OCI-LY1 (cell line): Measurements from ENCODE around the gene FAM221A.

Experiments used
- H2AFZ ChIP-seq: fragments of 200-600 bp; sonication (generic), shearing (Covaris generic); 2 replicates; pipeline ENCODE4 v1.6.0; 2014; ENCODE audit warnings: antibody characterized with exemption, mild to moderate bottlenecking, low read length
- H3F3A ChIP-seq: fragments of 200-600 bp; sonication (generic), shearing (Covaris generic); 2 replicates; pipeline ENCODE4 v1.6.0; 2014; ENCODE audit warnings: mild to moderate bottlenecking, antibody characterized with exemption, low read length, moderate library complexity; ENCODE audit not compliant: insufficient read depth
- H3K27ac ChIP-seq: fragments of 200-600 bp; sonication (generic); 2 replicates; pipeline ENCODE4 v1.5.1; 2014; ENCODE audit warnings: low read length, mixed run types, mild to moderate bottlenecking, low read depth; ENCODE audit not compliant: poor library complexity, severe bottlenecking
- H3K27me3 ChIP-seq: fragments of 200-600 bp; sonication (generic); 2 replicates; pipeline ENCODE4 v1.6.0; 2014; ENCODE audit warnings: antibody characterized with exemption, mild to moderate bottlenecking, low read length, moderate library complexity; ENCODE audit not compliant: insufficient read depth
- H3K36me3 ChIP-seq: fragments of 200-600 bp; sonication (generic); 2 replicates; pipeline ENCODE4 v1.6.1; 2014; ENCODE audit warnings: mild to moderate bottlenecking, antibody characterized with exemption, low read length, moderate library complexity, mixed read lengths; ENCODE audit not compliant: insufficient read depth
- H3K4me1 ChIP-seq: fragments of 200-600 bp; sonication (generic); 2 replicates; pipeline ENCODE4 v1.5.1; 2014; ENCODE audit warnings: mild to moderate bottlenecking, low read length, moderate library complexity; ENCODE audit not compliant: insufficient read depth, severe bottlenecking
- H3K4me2 ChIP-seq: fragments of 200-600 bp; sonication (generic), shearing (Covaris generic); 2 replicates; pipeline ENCODE4 v1.6.1; 2014; ENCODE audit warnings: low read length
- H3K4me3 ChIP-seq: fragments of 200-600 bp; sonication (generic); 2 replicates; pipeline ENCODE4 v1.5.1; 2014; ENCODE audit warnings: low read length, low read depth, mild to moderate bottlenecking, mixed read lengths; ENCODE audit not compliant: poor library complexity, severe bottlenecking
- H3K79me2 ChIP-seq: fragments of 200-600 bp; shearing (Covaris generic); 2 replicates; pipeline ENCODE4 v1.6.1; 2016; ENCODE audit warnings: mixed run types, low read length, mixed read lengths; ENCODE audit not compliant: insufficient read depth
- H3K9ac ChIP-seq: fragments of 200-600 bp; sonication (generic), shearing (Covaris generic); 2 replicates; pipeline ENCODE4 v1.6.1; 2014; ENCODE audit warnings: mild to moderate bottlenecking, low read length, mixed read lengths
- H3K9me2 ChIP-seq: fragments of 200-600 bp; sonication (generic), shearing (Covaris generic); 2 replicates; pipeline ENCODE4 v1.6.1; 2014; ENCODE audit warnings: low read depth, mild to moderate bottlenecking, low read length, mixed read lengths
- H3K9me3 ChIP-seq: fragments of 200-600 bp; shearing (Covaris generic); 2 replicates; pipeline ENCODE4 v1.6.1; 2014; ENCODE audit warnings: low read length, mixed read lengths
- H4K20me1 ChIP-seq: fragments of 200-600 bp; sonication (generic), shearing (Covaris generic); 2 replicates; pipeline ENCODE4 v1.6.0; 2016; ENCODE audit warnings: mild to moderate bottlenecking, low read length; ENCODE audit not compliant: insufficient read depth
- EZH2 ChIP-seq: fragments of 200-600 bp; sonication (generic), shearing (Covaris generic); IDR thresholded peaks from 2 replicates; pipeline ENCODE4 v1.8.0; 2017; ENCODE audit warnings: borderline replicate concordance, mixed run types, mild to moderate bottlenecking, antibody characterized with exemption, low read length, moderate library complexity, mixed read lengths
- TF ChIP-seq, protein P1 (sequence below): fragments of 200-600 bp; sonication (generic), shearing (Covaris generic); IDR thresholded peaks from 2 replicates; pipeline ENCODE4 v1.5.1; 2017; ENCODE audit warnings: mild to moderate bottlenecking, antibody characterized with exemption, low read length, moderate library complexity, mixed read lengths

The FAM221A gene

DNA sequence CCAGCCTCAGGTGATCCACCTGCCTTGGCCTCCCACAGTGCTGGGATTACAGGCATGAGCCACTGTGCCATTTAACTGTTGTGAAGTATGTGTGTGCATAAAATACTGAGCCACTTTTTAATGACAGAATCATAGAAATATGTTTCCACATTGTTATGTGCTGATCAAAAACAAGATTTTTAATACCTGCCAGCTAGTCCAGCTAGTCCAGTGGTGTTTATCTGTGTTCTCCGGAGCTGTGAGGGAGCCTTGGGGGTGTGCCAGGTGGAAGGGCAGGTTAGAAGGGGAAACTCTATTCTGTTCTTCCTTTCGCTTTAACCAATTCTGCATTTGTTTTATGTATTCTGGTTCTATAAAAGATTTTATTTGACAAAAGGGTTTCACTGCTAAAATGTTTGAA is 7.0 kb downstream of the FAM221A start:
- Histone ChIP-seq H3K27me3 (no peaks in the 10 kb centered on the region), H3K9me2 (no peaks in the 10 kb centered on the region), H3K27ac (no peak overlapping the region), H4K20me1 (no peaks in the 10 kb centered on the region), H3K4me2 (no peak overlapping the region), H3K4me1 (peaks cover 10% of the 10 kb centered on the region), H3F3A (peaks cover 7% of the 10 kb centered on the region; the same call in 1 of the 2 replicates), H3K9me3 (no peaks in the 10 kb centered on the region), H3K36me3 (peaks cover 28% of the 10 kb centered on the region), H3K9ac (no peak overlapping the region), H3K4me3 (no peak overlapping the region), H2AFZ (no peak overlapping the region), H3K79me2 (no peaks in the 10 kb centered on the region)
- TF ChIP-seq EZH2 = no peak
- TF ChIP-seq, protein P1, sequence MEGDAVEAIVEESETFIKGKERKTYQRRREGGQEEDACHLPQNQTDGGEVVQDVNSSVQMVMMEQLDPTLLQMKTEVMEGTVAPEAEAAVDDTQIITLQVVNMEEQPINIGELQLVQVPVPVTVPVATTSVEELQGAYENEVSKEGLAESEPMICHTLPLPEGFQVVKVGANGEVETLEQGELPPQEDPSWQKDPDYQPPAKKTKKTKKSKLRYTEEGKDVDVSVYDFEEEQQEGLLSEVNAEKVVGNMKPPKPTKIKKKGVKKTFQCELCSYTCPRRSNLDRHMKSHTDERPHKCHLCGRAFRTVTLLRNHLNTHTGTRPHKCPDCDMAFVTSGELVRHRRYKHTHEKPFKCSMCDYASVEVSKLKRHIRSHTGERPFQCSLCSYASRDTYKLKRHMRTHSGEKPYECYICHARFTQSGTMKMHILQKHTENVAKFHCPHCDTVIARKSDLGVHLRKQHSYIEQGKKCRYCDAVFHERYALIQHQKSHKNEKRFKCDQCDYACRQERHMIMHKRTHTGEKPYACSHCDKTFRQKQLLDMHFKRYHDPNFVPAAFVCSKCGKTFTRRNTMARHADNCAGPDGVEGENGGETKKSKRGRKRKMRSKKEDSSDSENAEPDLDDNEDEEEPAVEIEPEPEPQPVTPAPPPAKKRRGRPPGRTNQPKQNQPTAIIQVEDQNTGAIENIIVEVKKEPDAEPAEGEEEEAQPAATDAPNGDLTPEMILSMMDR = no peak

DNA sequence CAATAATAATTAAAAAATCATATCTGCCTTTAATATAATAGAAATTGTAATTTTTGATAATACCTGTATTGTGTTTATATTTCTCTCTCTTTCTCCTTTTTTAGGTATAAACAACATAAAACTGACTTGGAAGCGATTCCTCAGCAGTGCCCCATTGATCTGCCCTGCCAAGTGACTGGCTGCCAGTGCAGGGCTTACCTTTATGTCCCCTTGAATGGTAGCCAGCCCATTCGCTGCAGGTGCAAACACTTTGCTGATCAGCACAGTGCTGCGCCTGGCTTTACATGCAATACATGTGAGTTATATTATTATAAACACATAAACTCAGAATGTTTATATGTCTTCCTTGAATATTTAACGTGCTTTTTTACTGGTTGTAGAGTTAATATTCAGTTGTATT is 9.2 kb downstream of the FAM221A start:
- no peak overlapping the region for H2AFZ ChIP-seq
- no peak overlapping the region for H3K27ac ChIP-seq
- no peaks in the 10 kb centered on the region for H3K27me3 ChIP-seq

DNA sequence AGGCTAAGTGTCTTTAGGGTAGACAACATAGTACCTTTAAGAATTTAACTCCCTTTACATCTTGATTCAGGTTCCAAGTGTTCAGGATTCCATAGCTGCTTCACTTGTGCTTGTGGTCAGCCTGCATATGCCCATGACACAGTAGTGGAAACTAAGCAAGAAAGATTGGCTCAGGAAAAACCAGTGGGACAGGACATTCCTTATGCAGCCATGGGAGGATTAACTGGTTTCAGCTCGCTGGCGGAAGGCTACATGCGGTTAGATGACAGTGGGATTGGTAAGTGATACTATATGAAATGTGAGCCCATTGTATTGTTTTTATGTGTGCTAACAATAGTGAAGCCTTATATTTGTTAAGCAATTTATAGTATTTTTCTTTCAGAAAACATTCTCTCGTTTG is 11.3 kb downstream of the FAM221A start:
- Histone ChIP-seq H2AFZ (no peak overlapping the region), H3K27ac (no peak overlapping the region), H3K27me3 (no peaks in the 10 kb centered on the region), H4K20me1 (no peaks in the 10 kb centered on the region), H3K9ac (no peak overlapping the region), H3K9me2 (no peaks in the 10 kb centered on the region), H3K4me3 (no peak overlapping the region), H3F3A (no peaks in the 10 kb centered on the region), H3K9me3 (no peaks in the 10 kb centered on the region), H3K36me3 (peaks cover 50% of the 10 kb centered on the region), H3K79me2 (no peaks in the 10 kb centered on the region), H3K4me1 (no peaks in the 10 kb centered on the region), H3K4me2 (no peak overlapping the region)
- TF ChIP-seq EZH2 = no peak
- TF ChIP-seq, protein P1 = no peak

More for the DNA sequence above, 9.2 kb downstream of the FAM221A start:
- peaks cover 40% of the 10 kb centered on the region for H3K36me3 ChIP-seq
- TF ChIP-seq, protein P1 = no peak
- TF ChIP-seq EZH2 = no peak
- H4K20me1 ChIP-seq = no peaks in the 10 kb centered on the region
- H3K79me2 ChIP-seq = no peaks in the 10 kb centered on the region
- no peak overlapping the region for H3K4me2 ChIP-seq
- peaks cover 10% of the 10 kb centered on the region for H3K4me1 ChIP-seq
- H3K9ac ChIP-seq = no peak overlapping the region
- no peaks in the 10 kb centered on the region for H3K9me3 ChIP-seq
- H3F3A ChIP-seq = no peaks in the 10 kb centered on the region
- H3K9me2 ChIP-seq = no peaks in the 10 kb centered on the region
- H3K4me3 ChIP-seq = no peak overlapping the region
